ENCODE data around the gene DHPS. TPM values are rescaled to one million over a fixed set of nuclear protein-coding genes. Genes with fewer than 3 reads are reported as not detected.
A peak's percentile ranks its signal among the peaks of the same experiment; 100 is the strongest.

Gene DHPS
- polyA plus RNA-seq, 1 experiment: 59.1 TPM

GRCh38 chr19:12666265-12667048 is 15.2 kb downstream of the DHPS start, which contains the start of the genes MAN2B1 and WDR83:
Gene MAN2B1, minus strand, starts transcription at chr19:12666742. Its CDS starts 41 bp downstream, at chr19:12666701.
Gene WDR83, plus strand, starts transcription at chr19:12666807. Its CDS starts 2,984 bp downstream, at chr19:12669791.
- CTCF ChIA-PET: interaction anchor here (0.6 to 1.6 kb wide), 4 partner anchors 27 to 785 kb away, joined by 3 to 5 read pairs (median 4); no protein-coding TSS in a partner anchor
- DNase-seq (ENCODE audit: low read depth, low spot score): no peak
- no peak within 1 kb of the TSS for H3K27ac ChIP-seq (ENCODE audit: low read depth, low read length)
- POLR2A ChIA-PET: interaction anchor here (0.7 to 1.3 kb wide), 5 partner anchors 15 to 125 kb away, joined by 3 to 6 read pairs (median 3); partner anchors contain the start of genes DHPS, JUNB, ZNF490 and ZNF791
- H3K9me3 ChIP-seq (ENCODE audit: control insufficient read depth, insufficient read depth, low read length): no peaks in the 10 kb centered on the region; the same call in 1 of the 2 replicates
- no peaks in the 10 kb centered on the region for H3K27me3 ChIP-seq (ENCODE audit: control insufficient read depth, insufficient read depth, low read length)
- no peak for TF ChIP-seq CTCF (IDR thresholded peaks at IDR 0.05; ENCODE audit: low read depth, low read length)
- H3K4me3 ChIP-seq (ENCODE audit: low read depth, low read length): peak within 1 kb of the TSS; percentile 85

- no peak overlapping the region for H3K27ac ChIP-seq (ENCODE audit: low read depth, low read length)
- peak overlapping the region; percentile 85 for H3K4me3 ChIP-seq (ENCODE audit: low read depth, low read length)
- no peaks in the 10 kb centered on the region; the same call in 1 of the 2 replicates for H3K9me3 ChIP-seq (ENCODE audit: control insufficient read depth, insufficient read depth, low read length)
- CTCF ChIA-PET: interaction anchor here (1.1 to 1.6 kb wide), 3 partner anchors 26 to 102 kb away, joined by 3 to 5 read pairs (median 4); no protein-coding TSS in a partner anchor
- POLR2A ChIA-PET: interaction anchor here (1.0 to 1.3 kb wide), 4 partner anchors 16 to 126 kb away, joined by 3 to 6 read pairs (median 4); partner anchors contain the start of genes DHPS, JUNB, ZNF490 and ZNF791
- no peaks in the 10 kb centered on the region for H3K27me3 ChIP-seq (ENCODE audit: control insufficient read depth, insufficient read depth, low read length)
- no peak for TF ChIP-seq CTCF (IDR thresholded peaks at IDR 0.05; ENCODE audit: low read depth, low read length)
- DNase-seq (ENCODE audit: low read depth, low spot score): no peak
Measured at GRCh38 chr19:12665671-12666264, 15.9 kb downstream of the DHPS start.

GRCh38 chr19:12665281-12665573 is 16.5 kb downstream of the DHPS start:
- POLR2A ChIA-PET: no interaction called here
- H3K9me3 ChIP-seq (ENCODE audit: control insufficient read depth, insufficient read depth, low read length): no peaks in the 10 kb centered on the region; the same call in 1 of the 2 replicates
- no peaks in the 10 kb centered on the region for H3K27me3 ChIP-seq (ENCODE audit: control insufficient read depth, insufficient read depth, low read length)
- CTCF ChIA-PET: interaction anchor here (1.6 kb wide), 1 partner anchor 102 kb away, joined by 4 read pairs; no protein-coding TSS in a partner anchor
- no peak for TF ChIP-seq CTCF (IDR thresholded peaks at IDR 0.05; ENCODE audit: low read depth, low read length)
- no peak overlapping the region for H3K27ac ChIP-seq (ENCODE audit: low read depth, low read length)
- no peak for DNase-seq (ENCODE audit: low read depth, low spot score)
- no peak overlapping the region for H3K4me3 ChIP-seq (ENCODE audit: low read depth, low read length)

GRCh38 chr19:12664406-12665280 is 17.0 kb downstream of the DHPS start:
- Histone ChIP-seq H3K4me3 (ENCODE audit: low read depth, low read length) (no peak overlapping the region), H3K27me3 (ENCODE audit: control insufficient read depth, insufficient read depth, low read length) (no peaks in the 10 kb centered on the region), H3K9me3 (ENCODE audit: control insufficient read depth, insufficient read depth, low read length) (no peaks in the 10 kb centered on the region; the same call in 1 of the 2 replicates), H3K27ac (ENCODE audit: low read depth, low read length) (no peak overlapping the region)
- ChIA-PET CTCF (interaction anchor here (1.2 kb wide), 1 partner anchor 12 kb away, joined by 4 read pairs; no protein-coding TSS in a partner anchor), POLR2A (no interaction called here)
- no peak for TF ChIP-seq CTCF (IDR thresholded peaks at IDR 0.05; ENCODE audit: low read depth, low read length)
- DNase-seq (ENCODE audit: low read depth, low spot score): no peak
